Measurements from ENCODE around the gene GYPC.

DNA sequence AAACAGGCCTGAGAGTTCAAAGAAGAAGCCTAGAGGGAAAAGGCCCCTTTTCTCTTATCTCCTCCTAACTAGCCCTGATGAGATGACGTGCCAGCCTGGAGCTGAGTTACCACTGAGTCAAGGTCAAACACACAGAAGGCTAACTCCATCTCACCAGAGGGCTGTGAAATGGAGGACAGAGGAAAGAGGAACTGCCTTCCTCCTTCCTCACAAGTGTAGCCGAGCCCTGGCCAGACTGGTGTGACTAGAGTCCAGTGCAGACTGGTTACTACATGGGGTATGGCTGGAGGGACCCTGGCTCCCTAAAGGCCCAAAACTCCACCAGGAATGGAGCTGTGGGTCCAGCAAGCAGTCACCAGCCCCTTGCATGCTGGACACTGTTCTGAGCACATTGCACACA, 35.7 kb upstream of the GYPC start:
- TF ChIP-seq, protein P1, sequence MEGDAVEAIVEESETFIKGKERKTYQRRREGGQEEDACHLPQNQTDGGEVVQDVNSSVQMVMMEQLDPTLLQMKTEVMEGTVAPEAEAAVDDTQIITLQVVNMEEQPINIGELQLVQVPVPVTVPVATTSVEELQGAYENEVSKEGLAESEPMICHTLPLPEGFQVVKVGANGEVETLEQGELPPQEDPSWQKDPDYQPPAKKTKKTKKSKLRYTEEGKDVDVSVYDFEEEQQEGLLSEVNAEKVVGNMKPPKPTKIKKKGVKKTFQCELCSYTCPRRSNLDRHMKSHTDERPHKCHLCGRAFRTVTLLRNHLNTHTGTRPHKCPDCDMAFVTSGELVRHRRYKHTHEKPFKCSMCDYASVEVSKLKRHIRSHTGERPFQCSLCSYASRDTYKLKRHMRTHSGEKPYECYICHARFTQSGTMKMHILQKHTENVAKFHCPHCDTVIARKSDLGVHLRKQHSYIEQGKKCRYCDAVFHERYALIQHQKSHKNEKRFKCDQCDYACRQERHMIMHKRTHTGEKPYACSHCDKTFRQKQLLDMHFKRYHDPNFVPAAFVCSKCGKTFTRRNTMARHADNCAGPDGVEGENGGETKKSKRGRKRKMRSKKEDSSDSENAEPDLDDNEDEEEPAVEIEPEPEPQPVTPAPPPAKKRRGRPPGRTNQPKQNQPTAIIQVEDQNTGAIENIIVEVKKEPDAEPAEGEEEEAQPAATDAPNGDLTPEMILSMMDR (IDR thresholded peaks at IDR 0.05), result no peak
- TF ChIP-seq POLR2AphosphoS5 (IDR thresholded peaks at IDR 0.05), result no peak
- TF ChIP-seq POLR2A (IDR thresholded peaks at IDR 0.05), result no peak
